Posterior vena cava (tissue), 2 donors: ENCODE results near the gene RNASEH2A. TPM values are rescaled to one million over a fixed set of nuclear protein-coding genes. Genes with fewer than 3 reads are reported as not detected.
"Not testable (repeated sequence)": the region's sequence is repeated elsewhere in the genome, so short reads cannot be mapped to it uniquely, and the experiment has no call there.

Source experiments
- DNase-seq: peaks from one replicate; pipeline ENCODE4 v3.0.0-alpha.2; 2020; ENCODE audit warnings: low spot score
- intact Hi-C, 2 donors: fragments of 100-400 bp; cut with DNase I; formaldehyde crosslinking; loops; one replicate each; pipeline versions ENCODE4 v1.14.1 to v1.14.2; 2022 to 2023
- total RNA-seq, 2 donors: library from RNA; stranded (reverse); fragmentation: NEBNext Ultra II Directional; extraction: Animal tissue kit (Norgen Biotek cat#: 25700); gene quantifications; one replicate each; pipeline ENCODE4 v1.2.1, GENCODE V29; 2021
- donor health status: DM: yes; HTN: yes; CAD: no.
- donor health status: DM: yes; HTN: yes; CAD: no.

The RNASEH2A gene
- total RNA-seq, 2 donors from 2014 or later, result 4.3 to 5.1 TPM

DNA sequence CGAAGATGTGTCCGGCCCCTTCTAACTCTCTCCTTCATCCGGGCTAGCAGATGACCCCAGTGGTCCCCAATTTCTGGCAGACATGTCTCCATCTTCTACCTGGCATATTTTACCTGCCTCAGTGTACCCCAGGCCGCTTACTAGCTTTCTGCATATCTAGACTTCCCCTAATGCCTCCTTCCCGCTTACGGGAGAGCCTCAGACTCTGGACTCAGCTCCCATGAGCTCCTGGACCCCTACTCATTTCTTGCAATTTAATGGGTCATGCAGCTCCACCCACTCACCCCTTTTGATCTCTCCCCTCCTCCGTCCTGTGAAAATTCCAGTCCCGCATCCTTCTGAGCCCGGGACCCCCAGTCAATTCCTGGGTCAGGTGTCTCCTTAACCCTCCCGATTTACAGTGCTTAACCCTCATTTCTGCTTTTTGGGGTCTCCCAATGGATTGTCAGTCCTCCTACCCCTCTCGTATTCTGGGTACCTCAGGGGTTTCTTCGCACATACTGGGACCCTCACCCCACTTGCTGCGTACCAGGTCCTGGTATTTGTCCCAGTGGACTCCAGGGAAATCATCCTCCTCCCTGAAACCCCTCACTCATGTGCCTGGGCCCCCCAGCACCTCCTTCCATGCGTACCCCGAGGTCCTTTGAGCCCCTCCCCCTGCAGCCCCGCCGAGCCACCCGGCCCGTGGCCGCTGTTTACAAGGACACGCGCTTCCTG is 15.6 kb upstream of the RNASEH2A start:
- no peak for DNase-seq
- intact Hi-C loops, result loop anchor here in 1 of 2 donors (5.0 kb wide), 1 partner anchor 232 kb away; no protein-coding TSS in a partner anchor

GRCh38 chr19:12791345-12792050 is 14.9 kb upstream of the RNASEH2A start, which contains the start of gene JUNB:
TSS of gene JUNB (plus strand) at chr19:12791486. CDS start at chr19:12791772, 286 bp downstream.
- peak; percentile 99 for DNase-seq
- intact Hi-C loops, result loop anchor here in 1 of 2 donors (5.0 kb wide), 1 partner anchor 231 kb away; no protein-coding TSS in a partner anchor

- intact Hi-C loops, result loop anchor here in 1 of 2 donors (5.0 kb wide), 1 partner anchor 230 kb away; no protein-coding TSS in a partner anchor
- DNase-seq, result peak; percentile 93
These were observed 14.1 kb upstream of the RNASEH2A start for GRCh38 chr19:12792051-12792852.

- no peak for DNase-seq
- intact Hi-C loops, result loop anchor here in 1 of 2 donors (5.0 kb wide), 1 partner anchor 229 kb away; no protein-coding TSS in a partner anchor
These were observed 13.5 kb upstream of the RNASEH2A start for GRCh38 chr19:12792853-12793289.

DNA sequence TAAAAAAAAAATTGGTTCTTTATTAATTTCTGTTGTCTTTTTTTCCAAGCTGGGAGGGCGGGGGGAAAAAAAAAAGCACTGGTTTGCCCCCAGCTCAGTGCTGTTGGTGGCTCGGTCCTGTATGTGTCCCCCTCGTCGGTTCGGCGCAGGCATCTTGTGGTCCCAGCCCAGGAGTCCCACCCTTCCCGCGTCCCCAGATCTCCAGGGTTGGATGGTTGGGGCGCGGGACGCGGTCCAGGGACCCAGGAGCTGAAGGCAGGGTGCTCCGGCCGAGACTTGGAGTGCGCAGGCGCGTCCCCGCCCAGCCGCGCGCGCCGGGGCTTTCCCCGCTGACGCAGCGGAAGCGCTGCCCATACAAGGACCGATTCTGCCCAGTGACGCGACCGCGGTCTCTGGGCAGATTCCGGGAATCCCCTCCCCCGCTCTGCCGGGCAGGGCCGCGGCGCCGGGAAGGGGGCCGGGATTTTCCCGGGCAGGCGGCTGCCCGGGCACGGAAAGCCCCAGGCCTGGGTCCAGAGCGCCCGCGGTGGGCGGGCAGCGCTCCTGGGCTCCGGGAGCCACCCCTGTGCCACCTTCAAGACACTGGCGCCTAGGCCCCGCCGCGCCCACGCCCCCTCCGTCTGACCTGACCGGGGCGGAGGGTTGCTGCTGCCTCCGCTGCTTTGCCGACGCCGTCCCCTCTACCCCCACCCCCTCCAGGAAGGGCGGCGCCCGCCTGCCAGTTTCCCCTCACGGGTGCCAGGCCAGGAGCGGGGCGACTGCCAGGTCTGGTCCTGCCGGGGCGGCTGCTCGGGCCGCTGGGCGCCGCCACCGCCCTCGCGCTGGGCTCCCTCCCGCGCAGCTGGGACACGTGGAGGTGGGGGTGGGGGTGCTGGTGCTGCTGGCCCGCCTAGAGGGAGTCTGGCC is 12.8 kb upstream of the RNASEH2A start:
- peak; percentile 98 for DNase-seq
- intact Hi-C loops, result loop anchor here in 1 of 2 donors (2.0 to 5.0 kb wide), 2 partner anchors 15 to 229 kb away; no protein-coding TSS in a partner anchor

GRCh38 chr19:12794196-12794941 is 12.0 kb upstream of the RNASEH2A start:
- intact Hi-C loops, result loop anchor here in 1 of 2 donors (2.0 to 5.0 kb wide), 2 partner anchors 16 to 228 kb away; no protein-coding TSS in a partner anchor
- no peak for DNase-seq

GRCh38 chr19:12794971-12795381 is 11.4 kb upstream of the RNASEH2A start:
- intact Hi-C loops, result loop anchor here in 1 of 2 donors (2.0 to 5.0 kb wide), 3 partner anchors 16 to 227 kb away; no protein-coding TSS in a partner anchor
- no peak for DNase-seq

- peak; percentile 93 for DNase-seq
- intact Hi-C loops, result loop anchor here (2.0 to 5.0 kb wide), 2 partner anchors 20 to 34 kb away; no protein-coding TSS in a partner anchor
These were observed 10.0 kb upstream of the RNASEH2A start for GRCh38 chr19:12796146-12797071.

DNA sequence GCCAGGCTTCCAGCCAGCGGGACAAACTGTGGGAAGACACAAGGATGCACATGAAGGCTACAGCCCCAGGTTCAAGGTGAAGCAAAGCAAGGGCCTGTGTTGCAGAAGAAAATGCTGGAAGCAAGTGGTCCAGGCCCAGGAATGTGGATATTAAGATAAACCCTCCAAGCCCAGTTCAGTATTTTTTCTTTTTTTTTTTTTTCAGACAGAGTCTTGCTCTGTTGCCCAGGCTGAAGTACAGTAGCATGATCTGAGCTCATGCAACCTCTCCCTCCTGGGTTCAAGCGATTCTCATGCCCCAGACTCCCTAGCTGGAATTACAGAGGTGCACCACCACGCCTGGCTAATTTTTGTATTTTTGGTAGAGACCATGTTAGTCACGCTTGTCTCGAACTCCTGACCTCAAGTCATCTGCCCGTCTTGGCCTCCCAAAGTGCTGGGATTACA is 9.2 kb upstream of the RNASEH2A start:
- DNase-seq, result no peak
- intact Hi-C loops, result loop anchor here (2.0 to 5.0 kb wide), 2 partner anchors 20 to 35 kb away; no protein-coding TSS in a partner anchor

- DNase-seq, result not testable (repeated sequence)
- intact Hi-C loops, result loop anchor here (2.0 to 5.0 kb wide), 2 partner anchors 21 to 35 kb away; no protein-coding TSS in a partner anchor
These were observed 8.8 kb upstream of the RNASEH2A start for GRCh38 chr19:12797607-12798006.

GRCh38 chr19:12799742-12800465 is 6.5 kb upstream of the RNASEH2A start:
- intact Hi-C loops, result loop anchor here (5.0 kb wide), 2 partner anchors 33 to 38 kb away; no protein-coding TSS in a partner anchor

DNA sequence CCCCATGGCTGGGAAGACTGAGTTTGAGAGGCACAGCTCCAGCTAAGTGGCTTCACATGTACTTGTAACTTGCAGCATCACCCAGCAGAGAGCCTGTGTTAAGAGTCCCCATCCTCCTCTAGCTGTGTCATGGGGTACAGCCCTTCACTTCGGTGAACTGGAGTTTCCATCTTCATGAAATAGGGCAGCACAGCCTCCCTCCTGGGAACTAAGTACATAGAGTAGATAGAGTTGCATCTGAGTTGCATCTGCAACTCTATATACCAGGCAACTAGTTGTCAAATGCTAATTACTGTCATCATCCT is 6.0 kb upstream of the RNASEH2A start:
- no peak for DNase-seq

More at GRCh38 chr19:12799742-12800465, 6.5 kb upstream of the RNASEH2A start:
- no peak for DNase-seq

GRCh38 chr19:12800923-12801465 is 5.4 kb upstream of the RNASEH2A start:
- no peak for DNase-seq
- intact Hi-C loops, result loop anchor here in 1 of 2 donors (5.0 kb wide), 1 partner anchor 34 kb away; no protein-coding TSS in a partner anchor

More for the DNA sequence above, 6.0 kb upstream of the RNASEH2A start:
- intact Hi-C loops, result loop anchor here in 1 of 2 donors (5.0 kb wide), 1 partner anchor 33 kb away; no protein-coding TSS in a partner anchor

DNA sequence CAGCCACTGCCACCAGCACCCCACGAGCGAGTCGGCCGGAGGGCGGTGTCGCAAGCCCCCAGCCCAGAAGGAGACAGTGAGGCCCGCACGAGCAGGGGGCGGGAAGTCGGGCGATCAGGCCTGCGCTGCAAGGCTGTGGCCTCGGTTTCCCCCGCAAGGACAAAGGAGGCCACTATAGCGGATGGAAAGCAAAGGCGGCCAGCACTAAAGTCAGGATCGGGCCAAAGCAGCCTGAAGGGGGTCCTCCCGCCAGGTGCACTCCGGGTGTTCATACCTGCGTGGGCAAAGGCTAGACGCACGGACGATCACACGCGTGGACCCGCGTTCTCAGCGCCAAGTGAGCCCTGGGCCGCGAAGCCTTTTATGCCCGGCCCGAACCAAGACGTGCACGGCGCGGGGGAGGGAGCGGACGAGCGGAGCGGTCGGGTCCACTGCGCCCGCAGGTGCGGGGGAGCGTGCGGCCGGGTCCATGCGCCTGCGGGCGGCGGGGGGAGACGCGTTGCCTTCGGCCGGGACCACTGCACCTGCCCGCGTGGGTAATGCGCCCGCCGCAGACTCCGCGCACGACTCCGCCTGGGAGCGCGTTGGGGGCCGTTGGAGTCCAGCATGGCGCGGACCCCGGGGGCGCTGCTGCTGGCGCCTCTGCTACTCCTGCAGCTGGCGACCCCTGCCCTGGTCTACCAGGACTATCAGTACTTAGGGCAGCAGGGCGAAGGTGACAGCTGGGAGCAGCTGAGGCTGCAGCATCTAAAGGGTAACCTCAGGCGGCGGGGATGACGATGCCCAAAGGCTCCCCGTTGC is 4.7 kb upstream of the RNASEH2A start, which contains the start of the genes PRDX2 and THSD8:
Gene PRDX2, minus strand, starts transcription at position 335 of the 801 bp plus-strand sequence. CDS start 539 bp downstream, outside the sequence.
Gene THSD8, plus strand, starts transcription at position 604 of the 801 bp plus-strand sequence. Its CDS starts 3 bp downstream, at position 607.
- intact Hi-C loops, result loop anchor here in 1 of 2 donors (5.0 kb wide), 1 partner anchor 34 kb away; no protein-coding TSS in a partner anchor
- DNase-seq, result peak; percentile 93
